HepG2 (cell line): Measurements from ENCODE around the gene SMOC1. TPM values are rescaled to one million over a fixed set of nuclear protein-coding genes. Genes with fewer than 3 reads are reported as not detected.

Source experiments
- ASH2L ChIP-seq: fragments of 300-600, 200-600 bp; sonication (generic); IDR thresholded peaks from 2 replicates; pipeline ENCODE4 v1.7.0; 2017; ENCODE audit warnings: low read depth, mild to moderate bottlenecking, moderate library complexity, mixed read lengths, low read length; ENCODE audit not compliant: insufficient read length
- CC2D1A ChIP-seq: sonication (generic); formaldehyde crosslinking; IDR thresholded peaks from 2 replicates; pipeline ENCODE4 v1.8.1; 2023; ENCODE audit warnings: mild to moderate bottlenecking, missing genetic modification reagents
- ELF1 ChIP-seq: sonication (generic); formaldehyde crosslinking; IDR thresholded peaks from 2 replicates; pipeline ENCODE4 v1.4.0; 2020; ENCODE audit warnings: missing genetic modification reagents
- ELK4 ChIP-seq: sonication (generic); formaldehyde crosslinking; IDR thresholded peaks from 2 replicates; pipeline ENCODE4 v1.9.0; 2021; ENCODE audit warnings: missing genetic modification reagents, borderline replicate concordance
- GABPA ChIP-seq, 2 experiments: IDR thresholded peaks; 2 replicates each; pipeline ENCODE4 v1.6.1; 2011 to 2016; ENCODE audit warnings: low read depth in 2 of 2, low read length in 1 of 2, missing biosample characterization in 1 of 2, missing genetic modification characterization in 1 of 2
- HDAC2 ChIP-seq: sonication (generic); formaldehyde crosslinking; IDR thresholded peaks from 2 replicates; pipeline ENCODE4 v1.4.0; 2020; ENCODE audit warnings: missing genetic modification reagents
- HMGXB4 ChIP-seq, 2 experiments: sonication (generic) in 1 of 2; formaldehyde crosslinking in 1 of 2; IDR thresholded peaks; 2 replicates each; pipeline versions ENCODE4 v1.4.0 to v1.6.1; 2018 to 2020; ENCODE audit warnings: missing genetic modification reagents in 2 of 2, borderline replicate concordance in 1 of 2, low read depth in 1 of 2, mild to moderate bottlenecking in 1 of 2, missing biosample characterization in 1 of 2
- HNF1B ChIP-seq: sonication (generic); formaldehyde crosslinking; IDR thresholded peaks from 2 replicates; pipeline ENCODE4 v1.5.1; 2020; ENCODE audit warnings: mild to moderate bottlenecking, moderate library complexity, missing genetic modification reagents
- KDM3A ChIP-seq: IDR thresholded peaks from 2 replicates; pipeline ENCODE4 v1.6.1; 2018; ENCODE audit warnings: low read depth, missing compliant biosample characterization
- MEF2D ChIP-seq: sonication (generic); formaldehyde crosslinking; IDR thresholded peaks from 2 replicates; pipeline ENCODE4 v1.5.1; 2020; ENCODE audit warnings: mild to moderate bottlenecking, missing genetic modification reagents
- ONECUT2 ChIP-seq: sonication (generic); formaldehyde crosslinking; IDR thresholded peaks from 2 replicates; pipeline ENCODE4 v1.4.0; 2020; ENCODE audit warnings: missing genetic modification reagents
- POGK ChIP-seq: sonication (generic); formaldehyde crosslinking; conservative IDR thresholded peaks from 2 replicates; pipeline ENCODE4 v1.8.0; 2022; ENCODE audit warnings: mild to moderate bottlenecking, moderate library complexity, missing genetic modification reagents
- SIN3B ChIP-seq: fragments of 150-350 bp; IDR thresholded peaks from 2 replicates; pipeline ENCODE4 v1.6.1; 2014; ENCODE audit warnings: low read length
- SNAI1 ChIP-seq: sonication (generic); formaldehyde crosslinking; IDR thresholded peaks from 2 replicates; pipeline ENCODE4 v1.5.0; 2020; ENCODE audit warnings: mild to moderate bottlenecking, missing genetic modification reagents, borderline replicate concordance
- SNRNP70 ChIP-seq: fragments of 200-400 bp; formaldehyde crosslinking; IDR thresholded peaks from 2 replicates; pipeline ENCODE4 v1.6.1; 2017; ENCODE audit warnings: mild to moderate bottlenecking, low read depth, low read length, moderate library complexity
- SP5 ChIP-seq: IDR thresholded peaks from 2 replicates; pipeline ENCODE4 v1.6.1; 2016; ENCODE audit warnings: low read depth, borderline replicate concordance
- SRY ChIP-seq: sonication (generic); formaldehyde crosslinking; IDR thresholded peaks from 2 replicates; pipeline ENCODE4 v1.8.0; 2022; ENCODE audit warnings: mild to moderate bottlenecking, missing genetic modification reagents
- TGIF2 ChIP-seq: IDR thresholded peaks from 2 replicates; pipeline ENCODE4 v1.6.1; 2016; ENCODE audit warnings: control low read depth, missing compliant biosample characterization
- TOE1 ChIP-seq: sonication (generic); formaldehyde crosslinking; IDR thresholded peaks from 2 replicates; pipeline ENCODE4 v1.4.0; 2020; ENCODE audit warnings: mild to moderate bottlenecking, missing genetic modification reagents
- ZBTB20 ChIP-seq: sonication (generic); formaldehyde crosslinking; IDR thresholded peaks from 2 replicates; pipeline ENCODE4 v1.8.1; 2023; ENCODE audit warnings: missing genetic modification reagents, low read depth, mild to moderate bottlenecking, borderline replicate concordance
- ZBTB26 ChIP-seq: IDR thresholded peaks from 2 replicates; pipeline ENCODE4 v1.6.1; 2016; ENCODE audit warnings: missing compliant biosample characterization, missing genetic modification reagents, borderline replicate concordance
- ZFP37 ChIP-seq: sonication (generic); formaldehyde crosslinking; IDR thresholded peaks from 2 replicates; pipeline ENCODE4 v1.4.0; 2020; ENCODE audit warnings: missing genetic modification reagents, borderline replicate concordance
- polyA plus RNA-seq, 8 experiments: library from polyadenylated mRNA; depleted of rRNA in 3 of 8; stranded (reverse) in 7 of 8; unstranded in 1 of 8; fragments of >200 nt; fragmentation: Illumina TruSeq in 4 of 8; extraction: Trizol in 4 of 8; gene quantifications; 2 replicates each; pipeline versions ENCODE4 v1.2.1 to v1.2.3, GENCODE V29; 2011 to 2016; ENCODE audit warnings: low read depth in 4 of 8, missing spikeins in 1 of 8, mixed read lengths in 1 of 8; ENCODE audit not compliant: insufficient read depth in 1 of 8
- total RNA-seq, 5 experiments: library from RNA; depleted of rRNA; stranded (reverse); fragments of >200 nt; fragmentation: Illumina TruSeq; extraction: Trizol; gene quantifications; 2 replicates each; pipeline ENCODE4 v1.2.3, GENCODE V29; 2016; ENCODE audit warnings: low read depth in 1 of 5

Gene SMOC1
- total and polyA plus RNA-seq, 2 of the 13 experiments (the other 11 are each of a cell fraction or from before 2014, with no cell fraction given), result 17.8 to 35.6 TPM

- TF ChIP-seq ZBTB26 (CRISPR knock-in tag) (no peak), MEF2D (CRISPR knock-in tag) (0 out of 2 replicates have a peak, but pooled peaks have one; percentile 45), ONECUT2 (no peak), TGIF2 (CRISPR knock-in tag) (0 out of 2 replicates have a peak, but pooled peaks have one; percentile 48), SRY (CRISPR knock-in tag) (no peak), HDAC2 (CRISPR knock-in tag) (peak; percentile 52; the same call in 1 of the 2 replicates), ZFP37 (CRISPR knock-in tag) (0 out of 2 replicates have a peak, but pooled peaks have one; percentile 60), SNAI1 (CRISPR knock-in tag) (no peak), ELF1 (peak; percentile 63), POGK (no peak), CC2D1A (CRISPR knock-in tag) (0 out of 2 replicates have a peak, but pooled peaks have one; percentile 44), SNRNP70 (no peak), ELK4 (CRISPR knock-in tag) (no peak), KDM3A (CRISPR knock-in tag) (no peak), TOE1 (CRISPR knock-in tag) (no peak), HNF1B (CRISPR knock-in tag) (peak; percentile 30; the same call in 1 of the 2 replicates), GABPA (IDR thresholded peaks at IDR 0.05; ENCODE audit: low read depth, low read length) (no peak), GABPA (CRISPR knock-in tag; IDR thresholded peaks at IDR 0.05; ENCODE audit: low read depth) (peak; percentile 52), ZBTB20 (CRISPR knock-in tag) (peak; percentile 30; the same call in 1 of the 2 replicates), SIN3B (no peak), ASH2L (no peak), SP5 (CRISPR knock-in tag) (peak; percentile 12; the same call in 1 of the 2 replicates), HMGXB4 (CRISPR knock-in tag; IDR thresholded peaks at IDR 0.05; ENCODE audit: borderline replicate concordance in 1 of 2, low read depth in 1 of 2) (0 out of 4 replicates have a peak, but pooled peaks of 1 of the 2 experiments have one; percentile 45)
Observed at GRCh38 chr14:69876848-69877306, 2.3 kb upstream of the SMOC1 start (continued).
